HepG2 (cell line): ENCODE results near the gene PRKCG. TPM values are rescaled to one million over a fixed set of nuclear protein-coding genes. Genes with fewer than 3 reads are reported as not detected.

Experiments used
- AGO2 ChIP-seq: fragments of 200-400 bp; formaldehyde crosslinking; optimal IDR thresholded peaks from 2 replicates; pipeline ENCODE3; 2017; ENCODE audit warnings: mild to moderate bottlenecking, low read depth, low read length, moderate library complexity
- BCLAF1 ChIP-seq: fragments of 450-650 bp; IDR thresholded peaks from 2 replicates; pipeline ENCODE4 v1.6.1; 2017; ENCODE audit warnings: mild to moderate bottlenecking
- CCAR2 ChIP-seq: fragments of 200-400 bp; formaldehyde crosslinking; optimal IDR thresholded peaks from 2 replicates; pipeline ENCODE3; 2018; ENCODE audit warnings: low read depth, mild to moderate bottlenecking, low read length, moderate library complexity
- ERF ChIP-seq: IDR thresholded peaks from 2 replicates; pipeline ENCODE4 v1.6.1; 2018; ENCODE audit warnings: missing biosample characterization, missing genetic modification reagents
- FOXJ3 ChIP-seq: sonication (generic); formaldehyde crosslinking; IDR thresholded peaks from 2 replicates; pipeline ENCODE4 v1.4.0; 2020; ENCODE audit warnings: missing genetic modification reagents, mild to moderate bottlenecking, borderline replicate concordance
- HDAC1 ChIP-seq: sonication (generic); formaldehyde crosslinking; IDR thresholded peaks from 2 replicates; pipeline ENCODE4 v1.5.1; 2020; ENCODE audit warnings: mild to moderate bottlenecking, missing genetic modification reagents
- HMGXB3 ChIP-seq: sonication (generic); formaldehyde crosslinking; IDR thresholded peaks from 2 replicates; pipeline ENCODE4 v1.4.0; 2020; ENCODE audit warnings: missing genetic modification reagents, borderline replicate concordance
- KAT2B ChIP-seq: fragments of 150-350 bp; IDR thresholded peaks from 2 replicates; pipeline ENCODE4 v1.6.1; 2014; ENCODE audit warnings: low read depth, low read length, borderline replicate concordance
- TFDP1 ChIP-seq: IDR thresholded peaks from 2 replicates; pipeline ENCODE4 v1.6.1; 2016; ENCODE audit warnings: missing compliant biosample characterization, missing genetic modification reagents, borderline replicate concordance
- ZNF138 ChIP-seq: sonication (generic); formaldehyde crosslinking; IDR thresholded peaks from 2 replicates; pipeline ENCODE4 v1.5.0; 2020; ENCODE audit warnings: mild to moderate bottlenecking, low read depth, missing genetic modification reagents
- ZNF460 ChIP-seq: sonication (generic); formaldehyde crosslinking; IDR thresholded peaks from 2 replicates; pipeline ENCODE4 v1.5.1; 2020; ENCODE audit warnings: missing genetic modification reagents, mild to moderate bottlenecking, borderline replicate concordance
- ZNF644 ChIP-seq: IDR thresholded peaks from 2 replicates; pipeline ENCODE4 v1.6.1; 2016; ENCODE audit warnings: low read depth
- ZNF646 ChIP-seq: sonication (generic); formaldehyde crosslinking; IDR thresholded peaks from 2 replicates; pipeline ENCODE4 v1.9.0; 2021; ENCODE audit warnings: mild to moderate bottlenecking, missing genetic modification reagents
- ZNF672 ChIP-seq: sonication (generic); formaldehyde crosslinking; IDR thresholded peaks from 2 replicates; pipeline ENCODE4 v1.8.1; 2022; ENCODE audit warnings: missing genetic modification reagents
- ZNF674 ChIP-seq: sonication (generic); formaldehyde crosslinking; IDR thresholded peaks from 2 replicates; pipeline ENCODE4 v1.5.0; 2020; ENCODE audit warnings: low read depth, mild to moderate bottlenecking, missing genetic modification reagents
- polyA plus RNA-seq, 8 experiments: library from polyadenylated mRNA; depleted of rRNA in 3 of 8; stranded (reverse) in 7 of 8; unstranded in 1 of 8; fragments of >200 nt; fragmentation: Illumina TruSeq in 4 of 8; extraction: Trizol in 4 of 8; gene quantifications; 2 replicates each; pipeline versions ENCODE4 v1.2.1 to v1.2.3, GENCODE V29; 2011 to 2016; ENCODE audit warnings: low read depth in 4 of 8, missing spikeins in 1 of 8, mixed read lengths in 1 of 8; ENCODE audit not compliant: insufficient read depth in 1 of 8
- total RNA-seq, 5 experiments: library from RNA; depleted of rRNA; stranded (reverse); fragments of >200 nt; fragmentation: Illumina TruSeq; extraction: Trizol; gene quantifications; 2 replicates each; pipeline ENCODE4 v1.2.3, GENCODE V29; 2016; ENCODE audit warnings: low read depth in 1 of 5

PRKCG gene
- total and polyA plus RNA-seq, 2 of the 13 experiments (the other 11 are each of a cell fraction or from before 2014, with no cell fraction given), result 0.02 to 0.03 TPM

GRCh38 chr19:53903055-53903680, 21.2 kb downstream of the PRKCG start (continued):
- TF ChIP-seq ZNF646 (CRISPR knock-in tag), result no peak
- TF ChIP-seq FOXJ3, result no peak
- TF ChIP-seq CCAR2, result no peak
- TF ChIP-seq ZNF138 (CRISPR knock-in tag), result no peak
- TF ChIP-seq KAT2B, result no peak
- TF ChIP-seq ZNF460 (CRISPR knock-in tag), result no peak
- no peak for TF ChIP-seq ZNF672 (CRISPR knock-in tag)
- 0 out of 2 replicates have a peak, but pooled peaks have one; percentile 48 for TF ChIP-seq HMGXB3 (CRISPR knock-in tag)
- no peak for TF ChIP-seq BCLAF1
- TF ChIP-seq HDAC1, result no peak
- TF ChIP-seq ZNF674 (CRISPR knock-in tag), result no peak
- no peak for TF ChIP-seq ZNF644 (CRISPR knock-in tag)
- TF ChIP-seq TFDP1 (CRISPR knock-in tag), result no peak
- no peak for TF ChIP-seq AGO2
- TF ChIP-seq ERF, result peak; percentile 65
